GM12892 (cell line): Measurements from ENCODE around the gene KCNT1.

Experiments
- DNase-seq: peaks from one replicate; pipeline ENCODE4 v3.0.0; 2011; ENCODE audit not compliant: insufficient read length
- FAIRE-seq: peaks from 2 replicates; lab custom pipeline; 2011; peaks lifted over from hg19 to GRCh38; lab: Jason Lieb, UNC
- POLR2A ChIP-seq: IDR thresholded peaks from 2 replicates; pipeline ENCODE4 v1.6.1; 2011; ENCODE audit warnings: low read depth, low read length, control low read depth
- POLR2AphosphoS5 ChIP-seq: IDR thresholded peaks from 2 replicates; pipeline ENCODE4 v1.6.1; 2011; ENCODE audit warnings: low read depth, low read length, control low read depth
- TAF1 ChIP-seq: IDR thresholded peaks from 2 replicates; pipeline ENCODE4 v1.6.1; 2011; ENCODE audit warnings: low read depth, mild to moderate bottlenecking, control low read depth, low read length, borderline replicate concordance

The KCNT1 gene

GRCh38 chr9:135752281-135753204, 50.6 kb downstream of the KCNT1 start:
- TF ChIP-seq POLR2AphosphoS5 (no peak), POLR2A (no peak), TAF1 (no peak)
- FAIRE-seq (no peak), DNase-seq (no peak)

DNA sequence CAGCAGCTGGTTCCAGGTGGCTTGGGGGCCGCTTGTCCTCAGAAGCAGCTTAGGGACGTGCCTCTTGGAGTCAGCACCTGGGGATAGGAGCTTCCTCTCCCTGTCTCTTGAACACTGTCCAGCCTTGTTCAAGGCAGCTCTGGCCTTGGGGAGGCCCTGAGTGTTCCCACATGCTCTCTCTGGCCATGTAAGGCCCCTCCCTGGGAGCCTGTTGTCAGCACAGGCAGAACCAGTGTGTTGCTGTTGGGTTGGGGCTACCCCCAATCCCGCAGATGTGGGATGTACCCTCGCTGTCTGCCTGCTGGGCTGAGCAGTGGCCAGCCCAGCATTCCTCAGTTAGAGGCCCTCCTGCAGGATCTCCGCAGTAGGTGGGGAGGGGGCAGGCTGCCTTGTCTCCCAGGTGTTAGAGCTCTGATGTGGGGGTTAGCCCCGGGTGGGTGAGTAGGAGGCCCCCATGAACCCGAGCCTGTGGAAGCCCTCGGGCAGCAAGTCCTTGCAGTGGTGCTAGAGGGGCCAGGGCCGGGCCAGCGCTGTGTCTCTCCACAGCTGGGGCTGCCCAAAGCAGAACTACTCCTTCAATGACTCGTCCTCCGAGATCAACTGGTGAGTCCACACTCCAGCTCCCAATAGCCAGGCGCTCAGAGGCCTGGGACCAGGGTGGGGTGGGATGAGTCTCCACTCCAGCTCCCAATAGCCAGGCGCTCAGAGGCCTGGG, 51.6 kb downstream of the KCNT1 start:
- FAIRE-seq = no peak
- no peak for DNase-seq
- TF ChIP-seq POLR2A (no peak), POLR2AphosphoS5 (no peak), TAF1 (no peak)

DNA sequence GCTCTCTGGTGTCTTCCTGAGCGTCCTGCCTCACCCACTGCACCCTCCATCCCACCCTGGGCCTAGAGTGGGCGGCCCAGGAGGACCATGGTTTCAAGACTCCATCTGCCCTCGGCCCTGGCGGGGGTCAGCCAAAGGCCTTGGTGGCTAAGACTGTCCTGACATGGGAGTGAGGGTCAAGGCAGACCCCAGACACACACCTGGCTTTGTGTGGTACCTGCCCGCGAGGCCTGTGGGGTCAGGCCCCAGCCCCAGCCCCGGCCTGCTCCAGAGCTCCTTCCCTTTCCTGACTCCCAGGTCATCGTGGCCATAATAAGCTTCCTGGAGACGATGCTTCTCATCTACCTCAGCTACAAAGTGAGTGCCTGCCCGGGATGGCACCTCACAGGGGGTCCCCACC, 54.6 kb downstream of the KCNT1 start:
- DNase-seq (no peak), FAIRE-seq (no peak)
- TF ChIP-seq POLR2AphosphoS5 = no peak
- no peak for TF ChIP-seq POLR2A
- TF ChIP-seq TAF1 = no peak

- TF ChIP-seq TAF1 (no peak), POLR2AphosphoS5 (no peak), POLR2A (no peak)
- FAIRE-seq (no peak), DNase-seq (no peak)
Measured at GRCh38 chr9:135757356-135757755, 55.4 kb downstream of the KCNT1 start.

DNA sequence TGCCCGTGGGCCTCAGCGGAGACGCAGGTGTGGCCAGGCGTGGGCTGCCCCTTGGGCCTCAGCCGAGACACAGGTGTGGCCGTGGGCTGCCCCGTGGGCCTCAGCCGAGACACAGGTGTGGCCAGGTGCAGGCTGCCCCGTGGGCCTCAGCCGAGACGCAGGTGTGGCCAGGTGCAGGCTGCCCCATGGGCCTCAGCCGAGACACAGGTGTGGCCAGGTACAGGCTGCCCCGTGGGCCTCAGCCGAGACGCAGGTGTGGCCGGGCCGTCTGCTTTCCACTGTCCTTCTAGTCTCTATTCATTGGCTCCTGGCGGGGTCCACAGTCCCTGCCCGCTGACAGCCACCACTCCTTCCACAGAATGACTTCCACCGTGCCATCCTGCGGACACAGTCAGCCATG, 56.1 kb downstream of the KCNT1 start:
- FAIRE-seq = no peak

DNA sequence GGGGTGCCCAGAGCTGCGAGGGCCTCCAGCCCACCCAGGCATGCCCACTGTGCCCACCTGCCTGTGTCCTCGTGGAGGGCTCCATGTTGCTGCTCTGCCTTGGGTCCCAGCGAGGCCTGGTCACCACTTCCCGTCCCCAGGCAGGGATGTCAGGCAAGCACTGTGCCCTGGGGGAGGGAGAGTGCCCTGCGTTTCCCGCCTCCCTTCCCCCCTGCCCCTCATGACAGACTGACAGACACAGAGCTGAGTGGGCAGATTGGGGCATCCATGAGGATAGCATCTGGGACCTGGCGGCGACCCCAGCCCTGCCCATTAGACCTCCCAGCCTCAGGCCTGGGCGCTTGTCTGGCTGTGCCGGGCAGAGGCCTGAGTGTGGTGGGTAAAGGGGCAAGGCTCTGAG, 56.9 kb downstream of the KCNT1 start:
- no peak for FAIRE-seq
- TF ChIP-seq TAF1 (no peak), POLR2A (no peak), POLR2AphosphoS5 (no peak)

More for the DNA sequence above, 56.1 kb downstream of the KCNT1 start:
- TF ChIP-seq POLR2AphosphoS5 (no peak), TAF1 (no peak), POLR2A (no peak)
- DNase-seq = no peak

DNA sequence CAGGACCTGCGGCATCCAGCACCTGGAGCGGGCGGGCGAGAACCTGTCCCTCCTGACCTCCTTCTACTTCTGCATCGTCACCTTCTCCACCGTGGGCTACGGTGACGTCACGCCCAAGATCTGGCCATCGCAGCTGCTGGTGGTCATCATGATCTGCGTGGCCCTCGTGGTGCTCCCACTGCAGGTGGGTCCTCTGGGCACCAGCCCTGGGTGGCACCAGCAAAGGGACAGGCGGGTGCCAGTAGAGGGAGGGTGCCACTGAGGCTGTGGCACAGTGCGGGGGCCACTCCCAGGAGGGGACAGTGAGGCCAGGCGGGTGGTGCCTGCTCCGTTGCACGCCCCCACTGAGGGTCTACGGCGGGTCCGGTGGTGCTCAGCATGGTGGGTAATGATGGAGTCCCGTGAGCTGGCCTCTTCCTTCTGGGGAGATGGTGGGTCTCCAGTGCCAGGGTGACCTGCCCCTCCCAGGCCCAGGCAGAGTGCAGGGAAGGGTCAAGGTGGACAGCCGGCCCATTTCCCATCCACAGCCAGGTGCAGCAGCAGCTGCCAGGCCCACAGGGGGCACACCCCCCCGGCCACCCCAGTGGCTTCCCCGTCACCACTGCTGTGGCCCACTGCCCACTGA, 57.8 kb downstream of the KCNT1 start:
- TF ChIP-seq TAF1 (no peak), POLR2AphosphoS5 (no peak), POLR2A (no peak)
- FAIRE-seq = no peak
- no peak for DNase-seq

More for the DNA sequence above, 56.9 kb downstream of the KCNT1 start:
- DNase-seq = no peak

- FAIRE-seq (no peak), DNase-seq (no peak)
- TF ChIP-seq POLR2AphosphoS5 (no peak), TAF1 (no peak), POLR2A (no peak)
Measured at GRCh38 chr9:135760465-135760864, 58.5 kb downstream of the KCNT1 start.

DNA sequence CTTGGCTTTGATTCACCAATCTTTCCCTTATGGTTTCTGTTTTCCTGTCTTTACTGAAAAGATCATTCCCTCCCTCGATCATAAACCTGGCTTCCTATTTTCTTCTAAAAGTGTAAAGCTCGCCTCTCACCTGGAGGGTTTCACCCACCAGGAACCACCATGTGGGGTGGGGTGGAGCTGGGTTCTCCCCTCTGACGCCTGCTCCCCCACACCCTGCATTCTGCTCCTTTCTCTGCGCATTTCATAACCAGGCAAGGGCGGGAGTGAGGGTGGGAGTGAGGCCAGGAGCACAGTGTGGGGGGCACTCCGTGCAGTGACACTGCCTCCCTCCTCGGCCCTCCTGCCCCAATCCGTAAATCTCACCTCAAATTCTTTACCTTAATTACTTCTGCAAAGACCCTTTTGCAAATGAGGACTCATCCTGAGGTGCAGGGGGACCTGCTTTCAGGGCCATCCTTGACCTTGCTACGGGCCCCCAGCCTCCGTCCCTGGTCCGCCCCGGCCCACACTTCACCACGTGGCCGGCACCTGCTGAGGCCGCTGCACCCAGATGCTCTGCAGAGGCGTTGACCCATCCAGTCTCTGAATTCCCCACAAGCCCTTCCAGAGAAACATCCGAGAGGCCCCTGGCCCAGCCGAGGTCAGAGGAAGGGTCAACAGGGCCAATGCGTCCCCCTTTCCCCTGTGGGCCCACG, 59.3 kb downstream of the KCNT1 start:
- FAIRE-seq (no peak), DNase-seq (no peak)
- TF ChIP-seq POLR2A (no peak), POLR2AphosphoS5 (no peak), TAF1 (no peak)

- TF ChIP-seq POLR2A = no peak
- FAIRE-seq = no peak
- no peak for DNase-seq
Measured at GRCh38 chr9:135761845-135762168, 59.8 kb downstream of the KCNT1 start.

DNA sequence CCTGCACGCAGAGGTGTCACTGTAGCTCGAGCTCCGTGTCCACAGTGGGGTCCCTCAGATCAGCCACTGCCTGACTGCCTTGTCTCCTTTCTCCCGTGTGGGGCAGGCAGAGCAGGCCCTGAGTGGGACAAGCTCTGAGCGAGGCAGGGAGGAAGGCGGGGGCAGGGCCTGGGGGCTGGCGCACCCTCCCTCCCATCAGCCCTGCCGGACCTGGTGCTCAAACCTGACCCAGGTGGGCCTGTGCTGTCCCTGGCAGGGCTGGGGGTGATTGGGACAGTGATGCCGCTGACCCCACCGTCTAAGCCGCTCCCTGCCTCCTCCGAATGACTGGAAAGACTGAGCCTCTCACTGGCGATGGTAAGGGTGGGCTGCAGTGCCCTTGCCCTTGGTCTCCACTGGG, 60.9 kb downstream of the KCNT1 start:
- no peak for TF ChIP-seq POLR2A
- no peak for TF ChIP-seq TAF1
- TF ChIP-seq POLR2AphosphoS5 = no peak
- FAIRE-seq (no peak), DNase-seq (no peak)
